IMR-90 (cell line): ENCODE data around the gene ST3GAL5. TPM values are rescaled to one million over a fixed set of nuclear protein-coding genes. Genes with fewer than 3 reads are reported as not detected.

ENCODE experiments used
- ATAC-seq: fragments of 200-7000 bp; cut with Tn5 transposase; 2 replicates; pipeline ENCODE4 v1.9.1; 2020; ENCODE audit warnings: low read depth, mild to moderate bottlenecking, moderate library complexity
- BruUV-seq: library from RNA; stranded (reverse); fragments of 400-500 nt; replicated peaks from 2 replicates; lab custom pipeline; 2021; lab: Mats Ljungman, UMichigan
- CTCF ChIA-PET: fragments of 300-600 bp; formaldehyde crosslinking; extraction: SDS; loops from one replicate; lab custom pipeline; 2021; ENCODE audit warnings: antibody characterized with exemption; lab: Yijun Ruan, JAX
- POLR2A ChIA-PET: fragments of 300-600 bp; sonication (Branson Sonifier 250); formaldehyde crosslinking; loops from one replicate; lab custom pipeline; 2022; ENCODE audit warnings: antibody characterized with exemption; ENCODE audit not compliant: unreplicated experiment; lab: Charles Lee
- DNase-seq: peaks from one replicate; pipeline ENCODE4 v3.0.0; 2013
- H2AFZ ChIP-seq: replicated peaks from 2 replicates; pipeline ENCODE3; 2013; ENCODE audit warnings: low read length, mild to moderate bottlenecking; ENCODE audit not compliant: poor library complexity
- H2AK5ac ChIP-seq: 2 replicates; pipeline ENCODE4 v1.6.1; 2013; ENCODE audit warnings: low read depth, low read length, inconsistent platforms
- H2AK9ac ChIP-seq: replicated peaks from 2 replicates; pipeline ENCODE3; 2013; ENCODE audit warnings: mild to moderate bottlenecking, low read depth, low read length, moderate library complexity; ENCODE audit not compliant: poor library complexity
- H2BK120ac ChIP-seq: 2 replicates; pipeline ENCODE4 v1.6.1; 2013; ENCODE audit warnings: low read depth, low read length, inconsistent platforms
- H2BK15ac ChIP-seq: 3 replicates; pipeline ENCODE4 v1.6.1; 2013; ENCODE audit warnings: low read depth, low read length, inconsistent platforms
- H2BK20ac ChIP-seq: 2 replicates; pipeline ENCODE4 v1.6.1; 2013; ENCODE audit warnings: low read depth, mild to moderate bottlenecking, inconsistent platforms, low read length, moderate library complexity
- H2BK5ac ChIP-seq: 2 replicates; pipeline ENCODE4 v1.6.1; 2013; ENCODE audit warnings: mild to moderate bottlenecking, low read depth, low read length, inconsistent platforms; ENCODE audit not compliant: poor library complexity, severe bottlenecking
- H3K14ac ChIP-seq: replicated peaks from 2 replicates; pipeline ENCODE4 v1.6.1; 2013; ENCODE audit warnings: low read depth, low read length, inconsistent platforms
- H3K18ac ChIP-seq: 2 replicates; pipeline ENCODE4 v1.6.1; 2013; ENCODE audit warnings: low read depth, low read length, control low read depth
- H3K23ac ChIP-seq: 2 replicates; pipeline ENCODE4 v1.6.1; 2013; ENCODE audit warnings: low read depth, low read length, inconsistent platforms
- H3K27ac ChIP-seq: 2 replicates; pipeline ENCODE4 v1.5.1; 2013; ENCODE audit warnings: mild to moderate bottlenecking, control low read depth, low read length; ENCODE audit not compliant: insufficient read depth
- H3K27me3 ChIP-seq: 2 replicates; pipeline ENCODE4 v1.6.1; 2013; ENCODE audit warnings: low read length; ENCODE audit not compliant: control insufficient read depth, insufficient read depth
- H3K36me3 ChIP-seq: 2 replicates; pipeline ENCODE4 v1.6.1; 2013; ENCODE audit warnings: low read length, mixed read lengths; ENCODE audit not compliant: control insufficient read depth, insufficient read depth
- H3K4ac ChIP-seq: 2 replicates; pipeline ENCODE4 v1.6.1; 2013; ENCODE audit warnings: low read depth, low read length, inconsistent platforms
- H3K4me1 ChIP-seq: 2 replicates; pipeline ENCODE4 v1.6.1; 2013; ENCODE audit warnings: low read length, mixed read lengths; ENCODE audit not compliant: control insufficient read depth, insufficient read depth
- H3K4me2 ChIP-seq: 2 replicates; pipeline ENCODE4 v1.6.1; 2013; ENCODE audit warnings: low read depth, mild to moderate bottlenecking, control low read depth, low read length, moderate library complexity
- H3K4me3 ChIP-seq: 2 replicates; pipeline ENCODE4 v1.5.1; 2013; ENCODE audit warnings: low read depth, mild to moderate bottlenecking, control low read depth, low read length, moderate library complexity; ENCODE audit not compliant: insufficient read depth
- H3K56ac ChIP-seq: 2 replicates; pipeline ENCODE4 v1.6.1; 2013; ENCODE audit warnings: low read length, inconsistent platforms; ENCODE audit not compliant: insufficient read depth; ENCODE audit errors: extremely low read depth
- H3K79me1 ChIP-seq, 2 experiments: 2 replicates each; pipeline ENCODE4 v1.6.1; 2013; ENCODE audit warnings: low read length in 2 of 2, inconsistent platforms in 1 of 2, low read depth in 1 of 2
- H3K9ac ChIP-seq: 2 replicates; pipeline ENCODE4 v1.6.1; 2013; ENCODE audit warnings: low read depth, low read length, control low read depth
- H3K9me1 ChIP-seq: 2 replicates; pipeline ENCODE4 v1.6.1; 2013; ENCODE audit warnings: low read length, inconsistent platforms; ENCODE audit not compliant: insufficient read depth
- H3K9me3 ChIP-seq: 2 replicates; pipeline ENCODE4 v1.6.1; 2013; ENCODE audit warnings: low read length; ENCODE audit not compliant: control insufficient read depth, insufficient read depth
- H4K20me1 ChIP-seq: 2 replicates; pipeline ENCODE4 v1.6.1; 2013; ENCODE audit warnings: low read length, inconsistent platforms; ENCODE audit not compliant: insufficient read depth
- H4K5ac ChIP-seq: 2 replicates; pipeline ENCODE4 v1.6.1; 2013; ENCODE audit warnings: mild to moderate bottlenecking, low read depth, low read length, control low read depth
- H4K8ac ChIP-seq, 2 experiments: 2 replicates each; pipeline ENCODE4 v1.6.1; 2013; ENCODE audit warnings: low read depth in 2 of 2, low read length in 2 of 2, control low read depth in 1 of 2, inconsistent platforms in 1 of 2
- H4K91ac ChIP-seq: 2 replicates; pipeline ENCODE4 v1.6.1; 2013; ENCODE audit warnings: low read depth, low read length, inconsistent platforms; ENCODE audit not compliant: insufficient read depth
- BHLHE40 ChIP-seq: fragments of 150-350 bp; IDR thresholded peaks from 2 replicates; pipeline ENCODE4 v1.6.1; 2016; ENCODE audit warnings: mild to moderate bottlenecking, low read depth, low read length
- CEBPB ChIP-seq: IDR thresholded peaks from 2 replicates; pipeline ENCODE4 v1.6.1; 2012; ENCODE audit warnings: low read depth, low read length, improper control_type of control experiment
- CHD1 ChIP-seq: IDR thresholded peaks from 2 replicates; pipeline ENCODE4 v1.6.1; 2012; ENCODE audit warnings: low read depth, low read length, improper control_type of control experiment
- CTCF ChIP-seq: conservative IDR thresholded peaks from 2 replicates; pipeline ENCODE4 v1.5.1; 2012; ENCODE audit warnings: mild to moderate bottlenecking, low read depth, low read length, improper control_type of control experiment
- FOS ChIP-seq: fragments of 150-350 bp; IDR thresholded peaks from 2 replicates; pipeline ENCODE4 v1.6.1; 2016; ENCODE audit warnings: low read depth, low read length
- MAFK ChIP-seq: IDR thresholded peaks from 2 replicates; pipeline ENCODE4 v1.6.1; 2012; ENCODE audit warnings: low read depth, low read length, improper control_type of control experiment
- MAZ ChIP-seq: IDR thresholded peaks from 2 replicates; pipeline ENCODE4 v1.6.1; 2012; ENCODE audit warnings: low read depth, mild to moderate bottlenecking, low read length, improper control_type of control experiment, moderate library complexity, borderline replicate concordance
- NFE2L2 ChIP-seq: fragments of 150-350 bp; IDR thresholded peaks from 2 replicates; pipeline ENCODE4 v1.6.1; 2016; ENCODE audit warnings: low read depth, mild to moderate bottlenecking, low read length
- POLR2A ChIP-seq: IDR thresholded peaks from 2 replicates; pipeline ENCODE4 v1.6.1; 2012; ENCODE audit warnings: mild to moderate bottlenecking, low read depth, low read length
- RAD21 ChIP-seq: IDR thresholded peaks from 2 replicates; pipeline ENCODE4 v1.6.1; 2012; ENCODE audit warnings: low read length, improper control_type of control experiment
- RCOR1 ChIP-seq: IDR thresholded peaks from 2 replicates; pipeline ENCODE4 v1.6.1; 2012; ENCODE audit warnings: mild to moderate bottlenecking, low read length, improper control_type of control experiment; ENCODE audit not compliant: insufficient replicate concordance
- SMC3 ChIP-seq: fragments of 150-350 bp; IDR thresholded peaks from 2 replicates; pipeline ENCODE4 v1.6.1; 2016; ENCODE audit warnings: low read depth, mild to moderate bottlenecking, antibody characterized with exemption, low read length, moderate library complexity
- WGBS, 2 experiments: methylation state at CpG; one replicate each; pipeline versions ENCODE4 v1.1.5 to v1.1.7; 2013; ENCODE audit warnings: missing lambda C conversion rate in 2 of 2; ENCODE audit not compliant: insufficient read length in 1 of 2; ENCODE audit errors: extremely low coverage in 2 of 2; 5-methylcytosine and 5-hydroxymethylcytosine counted together
- dilution Hi-C: fragments of 300-500 bp; cut with HindIII; formaldehyde crosslinking; loops from one replicate; pipeline ENCODE4 v1.14.3; 2018; ENCODE audit warnings: low sequenced_read_pairs; ENCODE audit not compliant: unreplicated experiment
- in situ Hi-C: fragments of 300-500 bp; cut with MboI; formaldehyde crosslinking; loops from 3 replicates; pipeline ENCODE4 v1.14.3; 2019; ENCODE audit warnings: low sequenced_read_pairs, inconsistent platforms, mixed read lengths
- intact Hi-C: fragments of 100-400 bp; cut with micrococcal nuclease; formaldehyde crosslinking; loops from 2 replicates; pipeline ENCODE4 v1.10.0; 2022
- polyA plus RNA-seq, 3 experiments: library from polyadenylated mRNA; depleted of rRNA; stranded (reverse); fragments of >200 nt; gene quantifications; 2 replicates each; pipeline ENCODE4 v1.2.3, GENCODE V29; 2012; ENCODE audit warnings: low replicate concordance in 1 of 3
- total RNA-seq: library from RNA; depleted of rRNA; stranded (reverse); fragments of >200 nt; gene quantifications from 2 replicates; pipeline ENCODE4 v1.2.3, GENCODE V29; 2012
- TF ChIP-seq, protein P1 (sequence below): fragments of 150-350 bp; IDR thresholded peaks from 2 replicates; pipeline ENCODE4 v1.6.1; 2017; ENCODE audit warnings: mild to moderate bottlenecking, antibody characterized with exemption, low read length, low read depth
- TF ChIP-seq, protein P2 (sequence below): fragments of 150-350 bp; IDR thresholded peaks from 2 replicates; pipeline ENCODE4 v1.6.1; 2016; ENCODE audit warnings: low read depth, mild to moderate bottlenecking, low read length, moderate library complexity, borderline replicate concordance

Gene ST3GAL5
- total and polyA plus RNA-seq, 2 of the 4 experiments (the other 2 are of a cell fraction): 16.8 to 21.0 TPM

- Histone ChIP-seq H2BK5ac (no peak overlapping the region), H4K91ac (peak overlapping the region; percentile 72), H3K27me3 (no peaks in the 10 kb centered on the region), H4K8ac (peak overlapping the region; percentile 94), H3K9me1 (peaks cover 12% of the 10 kb centered on the region), H2AK9ac (peak overlapping the region; percentile 71), H2AK5ac (peak overlapping the region; percentile 64), H2BK15ac (peak overlapping the region; percentile 42; the same call in 2 of the 3 replicates), H3K56ac (peak overlapping the region; percentile 17; the same call in 1 of the 2 replicates), H3K4me2 (0 out of 2 replicates have a peak overlapping the region, but pooled peaks have one; percentile 28), H4K20me1 (no peaks in the 10 kb centered on the region), H3K4me3 (no peak overlapping the region), H3K14ac (peak overlapping the region; percentile 10), H3K27ac (no peak overlapping the region; the same call in 1 of the 2 replicates), H2AFZ (peak overlapping the region; percentile 93), H2BK20ac (peak overlapping the region; percentile 87), H3K4me1 (peaks cover 16% of the 10 kb centered on the region), H3K18ac (peak overlapping the region; percentile 13; the same call in 1 of the 2 replicates), H3K36me3 (no peaks in the 10 kb centered on the region), H2BK120ac (peak overlapping the region; percentile 88), H3K23ac (peak overlapping the region; percentile 66; the same call in 1 of the 2 replicates), H3K79me1 (peaks cover 0 to 5% of the 10 kb centered on the region in 2 experiments; a peak in 1 of 4 replicates), H3K9me3 (no peaks in the 10 kb centered on the region), H4K5ac (peak overlapping the region; percentile 90), H3K9ac (no peak overlapping the region), H3K4ac (peak overlapping the region; percentile 73)
- ATAC-seq: no peak; the same call in 1 of the 2 replicates
- ChIA-PET CTCF (interaction anchor here (1.4 to 2.1 kb wide), 2 partner anchors 82 kb away, joined by 4 to 7 read pairs; no protein-coding TSS in a partner anchor), POLR2A (no interaction called here)
- in situ Hi-C loops (loop anchor here (5.0 kb wide), 2 partner anchors 73 to 173 kb away; no protein-coding TSS in a partner anchor), intact Hi-C loops (no loop called here), dilution Hi-C loops (no loop called here)
- 74% methylated on average over 8 of the region's 16 CpGs; no CpG with 5 or more reads in 1 of the 2 experiments for WGBS, 2 experiments
- no TSS peak for BruUV-seq
- no peak for DNase-seq
- TF ChIP-seq SMC3 (no peak), NFE2L2 (no peak), MAZ (no peak), FOS (no peak), POLR2A (no peak), CTCF (no peak), CHD1 (no peak), RAD21 (no peak), BHLHE40 (no peak), RCOR1 (no peak), CEBPB (no peak), MAFK (no peak)
- TF ChIP-seq, protein P1, sequence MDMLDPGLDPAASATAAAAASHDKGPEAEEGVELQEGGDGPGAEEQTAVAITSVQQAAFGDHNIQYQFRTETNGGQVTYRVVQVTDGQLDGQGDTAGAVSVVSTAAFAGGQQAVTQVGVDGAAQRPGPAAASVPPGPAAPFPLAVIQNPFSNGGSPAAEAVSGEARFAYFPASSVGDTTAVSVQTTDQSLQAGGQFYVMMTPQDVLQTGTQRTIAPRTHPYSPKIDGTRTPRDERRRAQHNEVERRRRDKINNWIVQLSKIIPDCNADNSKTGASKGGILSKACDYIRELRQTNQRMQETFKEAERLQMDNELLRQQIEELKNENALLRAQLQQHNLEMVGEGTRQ: no peak
- TF ChIP-seq, protein P2, sequence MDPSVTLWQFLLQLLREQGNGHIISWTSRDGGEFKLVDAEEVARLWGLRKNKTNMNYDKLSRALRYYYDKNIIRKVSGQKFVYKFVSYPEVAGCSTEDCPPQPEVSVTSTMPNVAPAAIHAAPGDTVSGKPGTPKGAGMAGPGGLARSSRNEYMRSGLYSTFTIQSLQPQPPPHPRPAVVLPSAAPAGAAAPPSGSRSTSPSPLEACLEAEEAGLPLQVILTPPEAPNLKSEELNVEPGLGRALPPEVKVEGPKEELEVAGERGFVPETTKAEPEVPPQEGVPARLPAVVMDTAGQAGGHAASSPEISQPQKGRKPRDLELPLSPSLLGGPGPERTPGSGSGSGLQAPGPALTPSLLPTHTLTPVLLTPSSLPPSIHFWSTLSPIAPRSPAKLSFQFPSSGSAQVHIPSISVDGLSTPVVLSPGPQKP: no peak
Observed at GRCh38 chr2:85810371-85811179, 78.2 kb downstream of the ST3GAL5 start.
